ENCODE data around the gene MCF2. TPM values are rescaled to one million over a fixed set of nuclear protein-coding genes. Genes with fewer than 3 reads are reported as not detected.

The MCF2 gene
- total RNA-seq (2021) (1.3 and 2.7 TPM in 2 replicates), Bru-seq, nascent RNA (percentile 45 among the genes with signal in this experiment), BruChase-seq, experiment 1, labeled RNA remaining after a 2-hour chase (percentile 53 among the genes with signal in this experiment), BruChase-seq, experiment 2, labeled RNA remaining after a 6-hour chase (percentile 51 among the genes with signal in this experiment)
- long read RNA-seq, partial matches to known transcripts = 0 of 4 reads
- long read RNA-seq, other reads (novel, unspliced or antisense) = 2 of 4 reads

- no peak within 1 kb of the TSS for H3K27ac ChIP-seq (ENCODE audit: low read depth, low read length, poor library complexity, severe bottlenecking)
- no peaks in the 10 kb centered on the region for H3K27me3 ChIP-seq (replicated peaks; ENCODE audit: insufficient read depth, low read depth, low read length, poor library complexity)
- DNase-seq (ENCODE audit: low spot score) = no peak
- no TSS peak for BruUV-seq (replicated peaks)
- POLR2A ChIA-PET (ENCODE audit: low non-redundant PET) = no interaction called here
- CTCF ChIA-PET = no interaction called here
- no peaks in the 10 kb centered on the region for H3K4me1 ChIP-seq (ENCODE audit: insufficient read depth, low read length, poor library complexity, severe bottlenecking)
- TF ChIP-seq CTCF (conservative IDR thresholded peaks at IDR 0.05; ENCODE audit: low read depth, low read length) (no peak), EZH2 (IDR thresholded peaks at IDR 0.05; ENCODE audit: borderline replicate concordance, low read depth, low read length, poor library complexity, severe bottlenecking) (no peak)
- H3K36me3 ChIP-seq (ENCODE audit: insufficient read depth, low read length, poor library complexity, severe bottlenecking) = no peaks in the 10 kb centered on the region
- H3K9me3 ChIP-seq (ENCODE audit: low read depth, low read length, poor library complexity, severe bottlenecking) = no peaks in the 10 kb centered on the region
- no peak within 1 kb of the TSS for H3K4me3 ChIP-seq (ENCODE audit: low read depth, low read length, poor library complexity, severe bottlenecking)
- intact Hi-C loops (cut with micrococcal nuclease; ENCODE audit: unreplicated experiment) = no loop called here
Observed at GRCh38 chrX:139708067-139708466, at the start of gene MCF2. TSS of gene MCF2 (minus strand) at chrX:139708167. CDS start at chrX:139651744, 56,423 bp downstream.

GRCh38 chrX:139751053-139751452 lies 43.1 kb upstream of the MCF2 start:
- peaks cover 12% of the 10 kb centered on the region for H3K36me3 ChIP-seq (ENCODE audit: insufficient read depth, low read length, poor library complexity, severe bottlenecking)
- H3K9me3 ChIP-seq (ENCODE audit: low read depth, low read length, poor library complexity, severe bottlenecking) = peaks cover 18% of the 10 kb centered on the region
- no peak for TF ChIP-seq CTCF (conservative IDR thresholded peaks at IDR 0.05; ENCODE audit: low read depth, low read length)
- TF ChIP-seq EZH2 (IDR thresholded peaks at IDR 0.05; ENCODE audit: borderline replicate concordance, low read depth, low read length, poor library complexity, severe bottlenecking) = no peak
- BruUV-seq (replicated peaks) = no TSS peak
- H3K4me3 ChIP-seq (ENCODE audit: low read depth, low read length, poor library complexity, severe bottlenecking) = no peak overlapping the region
- DNase-seq (ENCODE audit: low spot score) = peak; percentile 15
- H3K27me3 ChIP-seq (replicated peaks; ENCODE audit: insufficient read depth, low read depth, low read length, poor library complexity) = no peaks in the 10 kb centered on the region
- intact Hi-C loops (cut with micrococcal nuclease; ENCODE audit: unreplicated experiment) = loop anchor here (5.0 kb wide), 1 partner anchor 184 kb away; no protein-coding TSS in a partner anchor
- H3K4me1 ChIP-seq (ENCODE audit: insufficient read depth, low read length, poor library complexity, severe bottlenecking) = no peaks in the 10 kb centered on the region
- no peak overlapping the region for H3K27ac ChIP-seq (ENCODE audit: low read depth, low read length, poor library complexity, severe bottlenecking)
- ChIA-PET CTCF (interaction anchor here (0.6 kb wide), 1 partner anchor 140 kb away, joined by 6 read pairs; no protein-coding TSS in a partner anchor), POLR2A (ENCODE audit: low non-redundant PET) (no interaction called here)

GRCh38 chrX:139750390-139750789 lies 42.4 kb upstream of the MCF2 start:
- BruUV-seq (replicated peaks) = no TSS peak
- Histone ChIP-seq H3K4me1 (ENCODE audit: insufficient read depth, low read length, poor library complexity, severe bottlenecking) (no peaks in the 10 kb centered on the region), H3K36me3 (ENCODE audit: insufficient read depth, low read length, poor library complexity, severe bottlenecking) (peaks cover 6% of the 10 kb centered on the region), H3K4me3 (ENCODE audit: low read depth, low read length, poor library complexity, severe bottlenecking) (no peak overlapping the region), H3K27me3 (replicated peaks; ENCODE audit: insufficient read depth, low read depth, low read length, poor library complexity) (no peaks in the 10 kb centered on the region), H3K9me3 (ENCODE audit: low read depth, low read length, poor library complexity, severe bottlenecking) (peaks cover 13% of the 10 kb centered on the region), H3K27ac (ENCODE audit: low read depth, low read length, poor library complexity, severe bottlenecking) (no peak overlapping the region)
- intact Hi-C loops (cut with micrococcal nuclease; ENCODE audit: unreplicated experiment) = loop anchor here (5.0 kb wide), 1 partner anchor 183 kb away; no protein-coding TSS in a partner anchor
- DNase-seq (ENCODE audit: low spot score) = no peak
- TF ChIP-seq EZH2 (IDR thresholded peaks at IDR 0.05; ENCODE audit: borderline replicate concordance, low read depth, low read length, poor library complexity, severe bottlenecking) = no peak
- no peak for TF ChIP-seq CTCF (conservative IDR thresholded peaks at IDR 0.05; ENCODE audit: low read depth, low read length)
- CTCF ChIA-PET = no interaction called here
- POLR2A ChIA-PET (ENCODE audit: low non-redundant PET) = no interaction called here
